ENCODE measurements around the gene OSBPL3.
"Not testable (repeated sequence)": the region's sequence is repeated elsewhere in the genome, so short reads cannot be mapped to it uniquely, and the experiment has no call there.

The OSBPL3 gene

DNA sequence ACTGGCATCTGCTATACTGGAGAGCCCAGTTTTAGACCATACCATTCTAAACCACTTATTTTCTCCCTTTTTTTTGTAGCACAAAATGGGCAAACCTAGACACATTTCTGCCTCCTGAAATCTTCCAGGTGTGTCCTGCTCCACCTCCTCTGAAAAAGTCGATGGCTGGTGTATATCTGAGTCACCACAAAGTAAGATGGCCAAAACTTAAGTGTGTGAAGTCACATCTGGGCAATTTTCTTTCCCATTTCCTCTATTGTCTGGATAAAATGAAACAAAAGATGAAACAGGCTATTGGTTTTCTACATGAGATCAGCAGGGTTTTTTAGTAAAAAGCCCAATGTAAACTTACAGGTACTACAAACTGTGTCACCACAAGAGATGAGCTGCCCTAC is 65.5 kb downstream of the OSBPL3 start:
- Histone ChIP-seq H3K36me3 (replicated peaks) (no peaks in the 10 kb centered on the region), H3K9me3 (no peaks in the 10 kb centered on the region), H3K27me3 (ENCODE audit: low read depth) (no peaks in the 10 kb centered on the region), H3K4me3 (no peak overlapping the region), H3K4me1 (no peaks in the 10 kb centered on the region)
- DNase-seq (ENCODE audit: low spot score in 2 of 2): no peak
- in situ Hi-C loops (cut with MboI; ENCODE audit: low sequenced_read_pairs): no loop called here

DNA sequence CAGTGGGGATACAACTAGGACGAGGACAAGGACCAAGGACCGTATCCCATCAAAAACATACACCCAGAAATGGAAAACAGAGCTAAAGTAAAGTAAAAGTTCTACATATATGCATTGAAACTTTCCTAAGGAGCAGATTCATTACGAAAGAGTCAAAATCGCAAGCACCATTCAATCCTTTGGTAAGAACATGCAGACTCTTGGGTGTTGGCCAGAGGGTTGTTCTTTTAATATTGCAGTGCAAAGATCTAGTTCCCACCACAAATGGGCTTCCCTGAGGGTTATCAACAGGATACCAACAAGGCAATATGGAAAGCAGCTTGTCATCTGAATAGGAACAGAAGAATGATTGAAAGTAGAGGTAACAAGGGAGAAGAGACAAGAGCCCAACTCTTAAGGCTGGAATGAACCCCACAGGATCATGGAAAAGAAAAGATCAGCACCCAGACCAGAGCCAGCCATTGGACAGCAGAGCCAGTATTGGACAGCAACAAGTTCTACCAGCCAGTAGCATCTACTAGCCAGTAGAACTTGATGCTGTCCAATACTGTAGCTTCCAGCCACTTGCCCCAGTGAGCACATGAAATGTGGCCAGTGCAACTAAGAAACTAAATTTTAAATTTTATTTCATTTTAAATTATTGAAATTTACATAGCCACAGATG is 66.0 kb downstream of the OSBPL3 start:
- in situ Hi-C loops (cut with MboI; ENCODE audit: low sequenced_read_pairs): no loop called here
- Histone ChIP-seq H3K27me3 (ENCODE audit: low read depth) (no peaks in the 10 kb centered on the region), H3K9me3 (no peaks in the 10 kb centered on the region), H3K36me3 (replicated peaks) (no peaks in the 10 kb centered on the region), H3K4me3 (no peak overlapping the region), H3K4me1 (no peaks in the 10 kb centered on the region)
- no peak for DNase-seq (ENCODE audit: low spot score in 2 of 2)

DNA sequence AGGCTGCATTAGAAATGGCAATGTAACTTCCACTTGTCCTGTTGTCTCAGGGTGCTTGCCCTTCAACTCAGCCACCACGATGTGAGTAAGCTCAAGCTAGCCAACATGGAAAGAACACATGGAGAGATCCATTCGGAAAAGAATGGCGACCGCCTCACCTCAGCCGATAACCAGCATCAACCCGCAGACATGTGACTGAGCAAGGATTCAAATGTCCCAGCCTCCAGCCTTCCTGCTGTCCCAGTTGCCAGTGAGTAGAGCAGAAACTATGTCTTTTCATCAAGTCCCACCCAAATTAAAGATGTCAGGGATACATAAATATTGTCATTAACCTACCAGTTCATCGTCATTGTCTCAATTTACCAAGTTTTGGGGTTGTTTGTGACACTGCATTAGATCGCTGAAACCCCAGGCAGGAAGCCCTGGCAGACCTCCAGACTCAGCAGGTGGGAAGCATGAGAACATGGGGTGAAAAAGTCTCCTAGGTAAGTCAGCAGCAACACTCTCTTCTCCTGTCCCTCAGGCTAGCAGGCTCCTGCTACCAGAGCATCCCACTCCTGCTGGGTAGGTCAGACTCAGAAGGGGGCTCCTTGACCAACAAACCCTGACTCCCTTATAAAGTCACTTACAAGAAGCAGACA is 67.0 kb downstream of the OSBPL3 start:
- no peaks in the 10 kb centered on the region for H3K27me3 ChIP-seq (ENCODE audit: low read depth)
- in situ Hi-C loops (cut with MboI; ENCODE audit: low sequenced_read_pairs): no loop called here
- H3K9me3 ChIP-seq: no peaks in the 10 kb centered on the region
- no peak for DNase-seq (ENCODE audit: low spot score in 2 of 2)
- no peak overlapping the region for H3K4me3 ChIP-seq
- H3K4me1 ChIP-seq: no peaks in the 10 kb centered on the region
- no peaks in the 10 kb centered on the region for H3K36me3 ChIP-seq (replicated peaks)

DNA sequence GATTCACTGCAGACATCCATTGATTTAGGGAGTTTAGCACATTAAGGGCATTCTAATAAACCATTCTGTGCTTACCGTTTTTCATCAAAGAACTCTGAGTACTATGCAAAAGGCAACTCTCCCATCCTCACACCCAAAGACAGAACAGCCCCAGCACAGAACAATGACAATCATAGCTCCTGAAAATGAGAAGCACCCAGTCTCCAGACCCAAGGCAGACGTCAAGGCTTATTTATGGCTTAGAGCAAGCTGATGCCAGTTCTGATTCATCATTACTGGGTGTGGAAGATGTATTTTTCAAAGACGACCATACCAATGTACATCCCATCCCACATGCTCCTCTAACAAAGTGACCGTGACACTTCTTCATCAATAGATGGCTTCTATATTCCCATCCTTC is 67.6 kb downstream of the OSBPL3 start:
- no peak overlapping the region for H3K4me3 ChIP-seq
- in situ Hi-C loops (cut with MboI; ENCODE audit: low sequenced_read_pairs): no loop called here
- H3K4me1 ChIP-seq: no peaks in the 10 kb centered on the region

DNA sequence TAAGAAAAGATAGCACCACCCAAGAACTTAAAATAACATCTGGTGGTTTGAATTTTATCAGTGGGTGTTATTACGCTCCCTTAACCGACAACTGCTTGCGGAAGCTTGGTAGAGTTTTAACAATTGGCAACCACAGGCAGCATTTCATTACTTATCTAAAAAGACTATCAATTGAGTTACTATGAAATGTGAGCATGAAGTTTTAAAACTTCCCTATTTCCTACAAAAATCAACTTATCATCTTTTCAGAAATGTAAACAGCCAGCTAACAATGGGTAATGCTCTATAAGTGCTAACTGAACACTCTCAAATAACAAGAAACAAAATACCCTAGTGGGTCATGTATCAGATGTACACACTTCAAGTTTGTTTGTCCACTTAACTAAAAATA is 68.8 kb downstream of the OSBPL3 start:
- H3K36me3 ChIP-seq (replicated peaks): no peaks in the 10 kb centered on the region
- in situ Hi-C loops (cut with MboI; ENCODE audit: low sequenced_read_pairs): no loop called here
- no peak overlapping the region for H3K4me3 ChIP-seq
- no peaks in the 10 kb centered on the region for H3K9me3 ChIP-seq
- H3K4me1 ChIP-seq: no peaks in the 10 kb centered on the region
- H3K27me3 ChIP-seq (ENCODE audit: low read depth): no peaks in the 10 kb centered on the region
- DNase-seq (ENCODE audit: low spot score in 2 of 2): no peak

More for the DNA sequence above, 67.6 kb downstream of the OSBPL3 start:
- H3K27me3 ChIP-seq (ENCODE audit: low read depth): no peaks in the 10 kb centered on the region
- no peaks in the 10 kb centered on the region for H3K9me3 ChIP-seq
- DNase-seq (ENCODE audit: low spot score in 2 of 2): no peak
- H3K36me3 ChIP-seq (replicated peaks): no peaks in the 10 kb centered on the region

DNA sequence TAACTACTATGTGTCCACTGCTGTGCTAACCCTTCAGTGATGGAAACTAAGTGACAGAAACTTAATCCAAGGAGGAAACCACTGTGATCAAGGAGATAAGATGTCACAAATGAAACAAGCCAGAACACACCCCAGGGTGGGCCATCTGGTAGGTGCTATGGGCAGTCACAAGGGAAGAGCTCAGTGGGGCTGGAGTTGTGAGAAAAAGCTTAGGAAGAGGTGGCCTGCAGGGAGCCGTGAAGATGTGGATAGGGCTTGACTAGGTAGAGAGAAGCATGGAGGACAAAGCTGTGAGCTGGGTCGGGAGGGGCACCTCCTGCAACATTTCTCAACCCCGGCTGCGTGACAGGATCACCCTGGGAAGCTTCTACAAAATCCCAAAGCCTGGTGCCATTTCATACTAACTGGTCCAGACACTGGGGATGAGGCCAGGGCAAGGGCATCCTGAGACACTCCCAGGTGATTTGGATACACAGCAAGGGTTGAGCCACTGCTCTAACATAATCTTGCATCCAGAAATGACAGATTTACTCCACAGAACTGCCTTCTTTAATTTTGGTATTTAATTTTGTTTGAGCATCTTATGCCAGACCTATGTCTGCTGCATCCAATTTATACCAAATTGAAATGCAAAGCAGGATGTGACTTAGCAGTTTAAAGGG is 69.3 kb downstream of the OSBPL3 start:
- in situ Hi-C loops (cut with MboI; ENCODE audit: low sequenced_read_pairs): no loop called here
- H3K36me3 ChIP-seq (replicated peaks): no peaks in the 10 kb centered on the region
- H3K27me3 ChIP-seq (ENCODE audit: low read depth): no peaks in the 10 kb centered on the region
- no peak overlapping the region for H3K4me3 ChIP-seq
- no peak for DNase-seq (ENCODE audit: low spot score in 2 of 2)
- no peaks in the 10 kb centered on the region for H3K4me1 ChIP-seq
- H3K9me3 ChIP-seq: no peaks in the 10 kb centered on the region

DNA sequence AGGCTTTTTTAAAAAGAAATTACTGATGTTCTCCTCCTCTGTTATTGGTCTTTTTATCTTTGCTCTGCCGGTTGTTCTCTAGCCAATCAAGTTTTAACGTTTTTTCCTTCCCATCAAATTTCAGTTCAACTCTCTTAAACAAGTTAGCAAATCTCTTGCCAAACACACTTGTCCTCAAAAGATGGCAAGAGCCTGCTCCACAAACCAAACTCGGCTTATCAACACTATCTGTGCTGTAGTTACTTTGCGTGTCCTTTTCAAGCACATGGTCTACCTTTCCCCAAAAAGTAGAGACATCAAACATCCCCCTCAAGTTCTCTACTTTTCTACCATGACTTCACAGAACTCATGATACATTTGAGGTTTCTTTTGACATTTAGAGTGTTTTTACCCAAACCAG is 71.3 kb downstream of the OSBPL3 start:
- no peak overlapping the region for H3K4me3 ChIP-seq
- in situ Hi-C loops (cut with MboI; ENCODE audit: low sequenced_read_pairs): no loop called here
- no peaks in the 10 kb centered on the region for H3K9me3 ChIP-seq
- no peaks in the 10 kb centered on the region for H3K4me1 ChIP-seq
- no peak for DNase-seq (ENCODE audit: low spot score in 2 of 2)
- no peaks in the 10 kb centered on the region for H3K27me3 ChIP-seq (ENCODE audit: low read depth)
- no peaks in the 10 kb centered on the region for H3K36me3 ChIP-seq (replicated peaks)

DNA sequence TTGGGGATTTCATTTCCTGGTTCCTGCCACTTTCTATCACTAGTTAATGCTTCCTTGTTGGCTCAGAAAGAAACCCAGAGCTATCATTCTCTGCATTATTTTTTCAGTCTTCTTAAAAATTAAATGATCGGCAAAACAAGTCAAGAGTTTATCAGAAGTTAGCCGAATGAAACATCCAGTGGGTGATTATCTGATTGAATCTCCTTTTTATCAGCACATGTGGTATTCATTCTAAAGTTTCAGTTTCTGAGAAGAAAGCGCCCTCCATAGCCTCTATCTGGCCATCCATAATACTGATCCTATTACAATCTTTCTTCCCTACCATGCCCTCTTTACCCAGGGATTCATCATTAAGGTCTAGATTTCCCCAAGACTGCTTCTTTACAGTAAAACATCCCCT is 71.8 kb downstream of the OSBPL3 start:
- Histone ChIP-seq H3K36me3 (replicated peaks) (no peaks in the 10 kb centered on the region), H3K9me3 (no peaks in the 10 kb centered on the region), H3K27me3 (ENCODE audit: low read depth) (no peaks in the 10 kb centered on the region), H3K4me3 (no peak overlapping the region), H3K4me1 (no peaks in the 10 kb centered on the region)
- DNase-seq (ENCODE audit: low spot score in 2 of 2): no peak
- in situ Hi-C loops (cut with MboI; ENCODE audit: low sequenced_read_pairs): no loop called here

DNA sequence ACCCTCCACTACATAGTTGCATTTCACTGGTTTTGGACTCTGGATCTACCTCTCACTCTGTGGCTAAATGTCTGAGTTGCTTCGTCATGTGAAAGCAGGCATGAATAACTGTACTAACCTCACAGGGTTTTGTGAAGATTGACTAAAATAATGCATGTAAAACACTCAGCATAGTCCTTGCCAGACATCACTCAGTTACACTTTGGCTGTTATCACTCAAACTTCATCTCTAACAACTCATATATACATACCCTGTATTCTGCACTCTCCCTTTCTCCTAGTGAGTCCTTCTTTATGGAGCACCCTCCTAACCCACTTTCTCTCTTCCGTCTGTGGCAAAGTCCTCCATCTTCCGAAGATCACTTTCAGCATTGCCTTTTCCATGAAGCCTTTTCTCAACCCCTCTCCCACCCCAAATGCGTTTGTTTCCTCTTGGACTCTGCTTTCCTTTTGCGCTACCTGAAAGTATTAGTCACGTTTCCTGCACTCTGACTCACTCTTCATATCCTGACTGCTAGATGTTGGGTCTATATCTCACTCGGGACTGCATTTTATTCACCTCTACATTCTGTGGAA is 72.6 kb downstream of the OSBPL3 start:
- in situ Hi-C loops (cut with MboI; ENCODE audit: low sequenced_read_pairs): no loop called here
- no peaks in the 10 kb centered on the region for H3K27me3 ChIP-seq (ENCODE audit: low read depth)
- H3K9me3 ChIP-seq: no peaks in the 10 kb centered on the region
- H3K36me3 ChIP-seq (replicated peaks): no peaks in the 10 kb centered on the region
- no peak for DNase-seq (ENCODE audit: low spot score in 2 of 2)
- no peak overlapping the region for H3K4me3 ChIP-seq
- H3K4me1 ChIP-seq: no peaks in the 10 kb centered on the region

DNA sequence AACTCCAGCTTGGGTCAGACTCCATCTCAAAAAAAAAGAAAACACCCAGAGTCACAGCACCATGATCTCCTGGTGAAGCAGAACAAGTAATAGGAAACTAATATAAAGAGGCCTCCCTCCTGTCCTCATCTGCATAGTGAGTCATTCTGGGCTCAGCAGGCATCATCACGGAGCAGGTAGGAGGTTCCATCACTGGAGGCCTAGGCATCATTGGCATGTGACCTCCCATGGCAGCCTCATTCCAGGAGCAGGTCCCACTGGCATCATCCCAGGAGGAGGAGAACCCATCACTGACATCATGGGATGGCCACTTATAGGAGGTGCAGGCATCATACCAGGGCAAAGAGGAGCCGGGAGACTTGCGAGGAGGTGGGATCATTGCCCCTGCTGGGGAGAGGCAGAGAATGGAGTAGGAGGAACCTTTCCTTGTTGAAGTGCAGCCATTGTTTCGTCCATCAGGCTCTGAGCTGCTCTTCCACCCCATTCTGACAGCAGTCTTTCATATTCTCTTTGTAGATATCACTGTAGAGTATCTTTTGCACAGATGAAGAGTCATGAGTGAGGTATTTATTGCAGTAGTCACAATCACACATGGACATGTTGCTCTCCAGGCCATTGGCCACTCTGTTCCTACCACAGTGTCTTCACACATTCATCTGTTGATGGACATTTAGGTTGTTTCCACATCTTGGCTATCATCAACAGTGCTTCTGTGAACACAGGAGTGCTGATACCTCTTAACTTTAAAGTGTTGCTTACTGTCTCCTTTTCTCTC is 73.8 kb downstream of the OSBPL3 start:
- Histone ChIP-seq H3K9me3 (no peaks in the 10 kb centered on the region), H3K4me1 (no peaks in the 10 kb centered on the region), H3K4me3 (no peak overlapping the region), H3K36me3 (replicated peaks) (no peaks in the 10 kb centered on the region), H3K27me3 (ENCODE audit: low read depth) (no peaks in the 10 kb centered on the region)
- no peak for DNase-seq (ENCODE audit: low spot score in 2 of 2)
- in situ Hi-C loops (cut with MboI; ENCODE audit: low sequenced_read_pairs): no loop called here

DNA sequence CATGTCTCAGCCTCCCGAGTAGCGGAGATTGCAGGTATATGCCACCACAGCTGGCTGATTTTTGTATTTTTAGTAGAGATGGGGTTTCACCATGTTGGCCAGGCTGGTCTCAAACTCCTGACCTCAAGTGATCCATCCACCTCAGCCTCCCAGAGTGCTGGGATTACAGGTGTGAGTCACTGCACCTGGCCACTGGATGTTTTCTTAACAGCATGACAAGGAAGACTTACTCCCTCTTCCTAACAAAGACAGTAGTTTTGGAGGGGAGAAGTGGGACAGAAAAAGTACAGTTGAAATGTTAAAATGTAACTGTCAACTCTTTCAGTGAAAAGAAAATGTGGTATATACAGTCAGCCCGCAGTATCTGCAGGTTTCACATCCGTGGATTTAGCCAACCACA is 76.0 kb downstream of the OSBPL3 start:
- H3K4me1 ChIP-seq; H3K4me3 ChIP-seq; H3K36me3 ChIP-seq (replicated peaks); in situ Hi-C loops (cut with MboI; ENCODE audit: low sequenced_read_pairs); H3K27me3 ChIP-seq (ENCODE audit: low read depth); H3K9me3 ChIP-seq; DNase-seq (ENCODE audit: low spot score in 2 of 2): not testable (repeated sequence)

DNA sequence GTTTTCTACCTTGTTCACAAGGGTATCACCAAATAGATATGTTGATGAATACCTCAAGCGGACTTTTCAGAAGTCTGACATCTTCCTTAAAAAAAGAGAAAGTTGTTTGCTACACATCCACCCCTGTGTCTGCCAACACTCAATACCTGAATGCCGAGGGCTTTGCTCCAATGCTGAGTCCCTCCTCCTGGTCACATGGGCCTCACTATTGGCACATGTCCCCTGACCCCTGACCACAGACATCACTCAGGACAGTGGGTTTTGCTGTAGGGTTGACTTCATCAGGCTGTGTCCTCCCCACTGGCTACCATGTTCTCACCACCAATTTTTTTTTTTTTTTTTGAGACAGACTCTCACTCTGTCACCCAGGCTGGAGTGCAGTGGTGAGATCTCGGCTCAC is 76.4 kb downstream of the OSBPL3 start:
- Histone ChIP-seq H3K27me3 (ENCODE audit: low read depth) (no peaks in the 10 kb centered on the region), H3K4me3 (no peak overlapping the region), H3K36me3 (replicated peaks) (no peaks in the 10 kb centered on the region), H3K9me3 (no peaks in the 10 kb centered on the region), H3K4me1 (no peaks in the 10 kb centered on the region; the same call in 1 of the 2 replicates)
- in situ Hi-C loops (cut with MboI; ENCODE audit: low sequenced_read_pairs): no loop called here
- DNase-seq (ENCODE audit: low spot score in 2 of 2): no peak

DNA sequence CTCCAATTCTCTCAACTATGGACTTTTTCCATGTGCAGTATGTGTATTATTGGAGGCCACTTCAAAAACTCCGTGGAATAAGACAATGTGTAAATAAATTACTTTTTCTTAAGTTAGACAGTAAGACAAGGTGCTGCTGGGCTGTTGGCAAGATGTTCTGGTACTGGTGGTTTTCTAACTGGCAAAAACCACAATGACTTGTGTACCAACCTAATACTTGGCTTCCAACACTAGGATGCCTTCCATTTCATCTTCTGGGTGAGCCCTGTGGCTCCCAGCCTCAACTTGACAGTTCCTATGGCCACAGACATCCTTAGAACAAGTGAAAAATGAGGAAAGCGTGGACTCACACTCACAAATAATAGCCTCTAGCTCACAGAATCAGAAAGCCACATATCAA is 77.0 kb downstream of the OSBPL3 start:
- Histone ChIP-seq H3K9me3 (no peaks in the 10 kb centered on the region), H3K36me3 (replicated peaks) (no peaks in the 10 kb centered on the region), H3K4me3 (no peak overlapping the region), H3K4me1 (no peaks in the 10 kb centered on the region; the same call in 1 of the 2 replicates), H3K27me3 (ENCODE audit: low read depth) (no peaks in the 10 kb centered on the region)
- no peak for DNase-seq (ENCODE audit: low spot score in 2 of 2)
- in situ Hi-C loops (cut with MboI; ENCODE audit: low sequenced_read_pairs): no loop called here

DNA sequence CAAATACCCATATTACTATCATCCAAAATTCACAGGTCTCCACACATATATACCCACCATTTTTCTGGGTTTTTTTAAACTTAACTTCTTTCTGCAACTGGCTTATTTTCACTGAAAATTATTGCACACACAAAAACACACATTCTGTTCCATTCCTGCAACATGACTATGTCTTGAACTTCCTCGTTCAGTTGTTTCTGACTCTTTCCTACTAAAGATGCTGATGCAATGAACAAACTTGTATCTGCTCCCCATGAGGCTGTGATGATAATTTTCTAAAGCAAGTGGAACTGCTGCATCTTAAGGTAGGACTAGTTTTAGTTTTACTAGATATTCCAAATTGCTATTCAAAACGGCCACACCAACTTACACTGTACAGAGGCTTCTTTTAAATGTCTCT is 77.7 kb downstream of the OSBPL3 start:
- no peak for DNase-seq (ENCODE audit: low spot score in 2 of 2)
- Histone ChIP-seq H3K27me3 (ENCODE audit: low read depth) (no peaks in the 10 kb centered on the region), H3K4me1 (no peaks in the 10 kb centered on the region; the same call in 1 of the 2 replicates), H3K36me3 (replicated peaks) (no peaks in the 10 kb centered on the region), H3K9me3 (no peaks in the 10 kb centered on the region), H3K4me3 (no peak overlapping the region)
- in situ Hi-C loops (cut with MboI; ENCODE audit: low sequenced_read_pairs): no loop called here

All from HAP-1 (cell line).